Activated T-cell treated with anti-CD3 and anti-CD28 coated beads, Interleukin-2, amount 50 U/mL, for 24 hours (primary cell): ENCODE measurements around the gene PPEF2.
"Not testable (repeated sequence)": the region's sequence is repeated elsewhere in the genome, so short reads cannot be mapped to it uniquely, and the experiment has no call there.

ENCODE experiments used
- DNase-seq: peaks from one replicate; pipeline ENCODE4 v3.0.0-alpha.2; 2020
- H3K27ac Mint-ChIP-seq: 2 replicates; pipeline ENCODE4 v1.8.0; 2020; ENCODE audit warnings: mild to moderate bottlenecking, mixed read lengths
- H3K27me3 Mint-ChIP-seq: 2 replicates; pipeline ENCODE4 v1.8.0; 2020; ENCODE audit warnings: mixed read lengths
- H3K36me3 Mint-ChIP-seq: 2 replicates; pipeline ENCODE4 v1.8.0; 2020; ENCODE audit warnings: low read depth, mixed read lengths
- H3K4me1 Mint-ChIP-seq: 2 replicates; pipeline ENCODE4 v1.8.0; 2020; ENCODE audit warnings: low read depth, mixed read lengths
- H3K4me3 Mint-ChIP-seq: 2 replicates; pipeline ENCODE4 v1.8.0; 2020; ENCODE audit warnings: mild to moderate bottlenecking, moderate library complexity, mixed read lengths
- H3K9me3 Mint-ChIP-seq: 2 replicates; pipeline ENCODE4 v1.8.0; 2020; ENCODE audit warnings: mixed read lengths

Gene PPEF2

GRCh38 chr4:75916091-75916661 is 13.9 kb upstream of the PPEF2 start:
- no peaks in the 10 kb centered on the region for H3K27me3 Mint-ChIP-seq
- no peaks in the 10 kb centered on the region for H3K4me1 Mint-ChIP-seq
- peaks cover 85% of the 10 kb centered on the region for H3K36me3 Mint-ChIP-seq
- H3K4me3 Mint-ChIP-seq: no peak overlapping the region
- H3K27ac Mint-ChIP-seq: no peak overlapping the region
- DNase-seq: no peak
- H3K9me3 Mint-ChIP-seq: peaks cover 3% of the 10 kb centered on the region

DNA sequence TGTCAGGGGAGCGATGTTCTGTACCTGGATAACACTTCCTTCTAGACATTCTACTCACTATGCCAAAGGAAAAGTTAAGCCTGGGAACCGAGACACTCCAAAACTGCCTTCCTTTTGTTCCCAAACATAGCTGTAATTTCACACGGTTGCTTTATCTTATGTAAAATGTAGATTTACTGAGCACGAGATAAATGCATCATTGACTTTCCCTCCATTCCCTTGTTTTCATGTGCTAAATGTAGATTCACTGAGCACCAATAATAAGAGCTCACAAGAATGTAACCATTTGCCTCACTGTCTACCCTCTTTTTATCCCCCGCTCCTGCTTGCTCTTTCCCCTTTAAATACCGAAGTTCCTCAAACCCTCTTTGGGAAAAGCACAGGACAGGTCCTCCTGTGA is 10.7 kb upstream of the PPEF2 start:
- H3K27me3 Mint-ChIP-seq: no peaks in the 10 kb centered on the region
- H3K27ac Mint-ChIP-seq: no peak overlapping the region
- no peaks in the 10 kb centered on the region for H3K4me1 Mint-ChIP-seq
- H3K36me3 Mint-ChIP-seq: peaks cover 69% of the 10 kb centered on the region
- DNase-seq: no peak
- no peak overlapping the region for H3K4me3 Mint-ChIP-seq
- peaks cover 13% of the 10 kb centered on the region for H3K9me3 Mint-ChIP-seq

DNA sequence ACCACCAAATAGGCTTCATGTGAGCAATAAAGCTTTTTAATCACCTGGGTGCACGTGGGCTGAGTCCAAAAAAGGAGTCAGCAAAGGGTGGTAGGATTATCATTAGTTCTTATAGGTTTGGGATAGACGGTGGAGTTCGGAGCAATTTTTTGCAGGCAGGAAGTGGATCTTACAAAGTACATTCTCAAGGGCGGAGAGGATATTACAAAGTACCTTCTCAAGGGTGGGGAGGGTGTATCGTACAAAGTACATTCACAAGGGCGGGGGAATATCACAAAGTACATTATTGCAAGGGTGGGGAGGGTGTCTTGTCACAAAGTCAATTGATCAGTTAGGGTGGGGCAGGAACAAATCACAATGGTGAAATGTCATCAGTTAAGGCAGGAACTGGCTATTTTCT is 8.6 kb upstream of the PPEF2 start:
- DNase-seq, H3K27ac Mint-ChIP-seq, H3K4me3 Mint-ChIP-seq, H3K4me1 Mint-ChIP-seq, H3K27me3 Mint-ChIP-seq: not testable (repeated sequence)
- Mint-ChIP-seq H3K9me3 (peaks cover 13% of the 10 kb centered on the region), H3K36me3 (peaks cover 51% of the 10 kb centered on the region)

- no peak overlapping the region for H3K27ac Mint-ChIP-seq
- H3K9me3 Mint-ChIP-seq: peaks cover 13% of the 10 kb centered on the region
- no peaks in the 10 kb centered on the region for H3K4me1 Mint-ChIP-seq
- DNase-seq: no peak
- no peaks in the 10 kb centered on the region for H3K27me3 Mint-ChIP-seq
- no peak overlapping the region for H3K4me3 Mint-ChIP-seq
- H3K36me3 Mint-ChIP-seq: peaks cover 39% of the 10 kb centered on the region
These were observed 7.2 kb upstream of the PPEF2 start for GRCh38 chr4:75909405-75909804.

- Mint-ChIP-seq H3K36me3 (peaks cover 32% of the 10 kb centered on the region), H3K9me3 (peaks cover 13% of the 10 kb centered on the region), H3K27me3 (no peaks in the 10 kb centered on the region), H3K4me1 (no peaks in the 10 kb centered on the region), H3K27ac (no peak overlapping the region), H3K4me3 (no peak overlapping the region)
- DNase-seq: no peak
These were observed 6.3 kb upstream of the PPEF2 start for GRCh38 chr4:75908555-75908954.

DNA sequence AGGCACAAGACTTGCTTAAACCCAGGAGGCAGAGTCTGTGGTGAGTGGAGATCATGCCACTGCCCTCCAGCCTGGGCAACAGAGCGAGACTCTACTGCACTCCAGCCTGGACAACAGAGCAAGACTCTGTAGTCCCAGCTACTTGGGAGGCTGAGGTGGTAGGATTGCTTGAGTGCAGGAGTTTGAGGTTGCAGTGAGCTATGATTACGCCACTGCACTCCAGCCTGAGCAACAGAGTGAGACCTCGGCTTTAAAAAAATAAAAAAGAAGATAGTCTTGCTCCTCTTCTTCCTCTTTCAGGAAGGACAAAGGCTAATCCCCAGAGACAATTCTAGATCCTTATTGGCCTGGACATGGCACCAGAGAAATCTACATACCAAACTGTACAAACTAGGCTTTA is 5.7 kb upstream of the PPEF2 start:
- Mint-ChIP-seq H3K9me3 (peaks cover 13% of the 10 kb centered on the region), H3K4me3 (no peak overlapping the region), H3K27ac (no peak overlapping the region), H3K27me3 (no peaks in the 10 kb centered on the region), H3K36me3 (peaks cover 26% of the 10 kb centered on the region), H3K4me1 (no peaks in the 10 kb centered on the region)
- no peak for DNase-seq

- Mint-ChIP-seq H3K27me3 (peaks cover 6% of the 10 kb centered on the region), H3K27ac (no peak overlapping the region), H3K4me3 (no peak overlapping the region), H3K4me1 (no peaks in the 10 kb centered on the region), H3K9me3 (no peaks in the 10 kb centered on the region), H3K36me3 (no peaks in the 10 kb centered on the region)
- DNase-seq: no peak
These were observed 1.8 kb upstream of the PPEF2 start for GRCh38 chr4:75904076-75904475.

GRCh38 chr4:75898536-75898935 is 3.7 kb downstream of the PPEF2 start:
- H3K4me3 Mint-ChIP-seq: no peak overlapping the region
- H3K27ac Mint-ChIP-seq: no peak overlapping the region
- no peaks in the 10 kb centered on the region for H3K9me3 Mint-ChIP-seq
- H3K4me1 Mint-ChIP-seq: no peaks in the 10 kb centered on the region
- no peak for DNase-seq
- H3K36me3 Mint-ChIP-seq: no peaks in the 10 kb centered on the region
- H3K27me3 Mint-ChIP-seq: peaks cover 6% of the 10 kb centered on the region

DNA sequence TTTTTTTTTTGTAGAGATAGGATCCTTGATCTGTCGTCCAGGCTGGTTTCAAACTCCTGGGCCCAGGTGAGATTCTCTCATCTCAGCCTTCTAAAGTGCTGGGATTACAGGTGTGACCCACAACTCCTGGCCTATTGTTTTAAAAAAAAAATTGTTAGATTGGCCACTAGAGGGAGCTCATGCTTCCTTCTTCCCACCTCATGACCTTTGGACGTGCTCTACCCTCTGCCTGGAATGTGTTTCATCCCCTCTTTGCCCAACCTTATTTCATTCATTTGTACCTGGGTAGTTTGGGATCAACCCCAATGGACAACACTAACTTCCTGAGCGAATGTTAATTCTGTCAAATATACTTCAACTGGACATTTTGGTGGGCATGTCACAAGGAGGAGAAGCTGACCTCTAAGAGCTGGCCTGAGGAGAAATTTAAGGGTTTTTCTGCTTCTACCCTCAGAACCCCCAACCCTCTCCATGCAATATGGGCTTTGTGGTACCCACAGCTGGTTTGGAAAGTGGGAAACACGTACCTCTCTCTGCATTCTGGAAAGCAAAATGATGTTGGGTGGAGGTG is 6.4 kb downstream of the PPEF2 start:
- no peak overlapping the region for H3K4me3 Mint-ChIP-seq
- H3K36me3 Mint-ChIP-seq: no peaks in the 10 kb centered on the region
- peaks cover 6% of the 10 kb centered on the region for H3K27me3 Mint-ChIP-seq
- H3K4me1 Mint-ChIP-seq: no peaks in the 10 kb centered on the region
- H3K27ac Mint-ChIP-seq: no peak overlapping the region
- DNase-seq: no peak
- H3K9me3 Mint-ChIP-seq: no peaks in the 10 kb centered on the region

- Mint-ChIP-seq H3K27ac (no peak overlapping the region), H3K4me1 (no peaks in the 10 kb centered on the region), H3K36me3 (no peaks in the 10 kb centered on the region), H3K4me3 (no peak overlapping the region), H3K9me3 (no peaks in the 10 kb centered on the region), H3K27me3 (no peaks in the 10 kb centered on the region)
- no peak for DNase-seq
These were observed 9.7 kb downstream of the PPEF2 start for GRCh38 chr4:75892508-75892907.

- Mint-ChIP-seq H3K36me3 (no peaks in the 10 kb centered on the region), H3K27ac (no peak overlapping the region), H3K9me3 (no peaks in the 10 kb centered on the region), H3K27me3 (no peaks in the 10 kb centered on the region), H3K4me3 (no peak overlapping the region), H3K4me1 (no peaks in the 10 kb centered on the region)
- DNase-seq: no peak
These were observed 10.6 kb downstream of the PPEF2 start for GRCh38 chr4:75891611-75892010.

- DNase-seq: no peak
- Mint-ChIP-seq H3K4me3 (no peak overlapping the region), H3K36me3 (no peaks in the 10 kb centered on the region), H3K27me3 (no peaks in the 10 kb centered on the region), H3K9me3 (no peaks in the 10 kb centered on the region), H3K27ac (no peak overlapping the region), H3K4me1 (no peaks in the 10 kb centered on the region)
These were observed 12.6 kb downstream of the PPEF2 start for GRCh38 chr4:75889537-75890199.

DNA sequence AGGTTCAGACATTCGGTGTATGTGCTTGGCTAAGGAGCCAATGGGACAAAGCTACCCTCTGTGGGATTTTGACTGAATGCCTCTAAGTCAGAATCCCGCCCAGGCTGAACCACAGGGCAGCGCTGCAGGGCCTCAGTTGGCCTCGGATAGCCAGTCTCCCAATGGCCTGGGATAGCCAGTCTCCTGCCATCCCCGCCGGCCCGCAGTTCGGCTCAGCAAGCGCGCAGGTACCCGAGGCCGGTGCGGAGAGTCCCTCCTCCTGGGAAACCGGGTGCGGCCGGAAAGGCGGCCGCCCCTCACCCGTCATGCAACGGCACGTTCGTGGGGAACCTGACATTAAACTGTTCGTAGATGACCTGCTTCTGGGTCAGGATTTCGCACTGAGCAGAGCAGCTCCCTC is 16.1 kb downstream of the PPEF2 start:
- Mint-ChIP-seq H3K36me3 (no peaks in the 10 kb centered on the region), H3K4me3 (no peak overlapping the region), H3K27ac (no peak overlapping the region), H3K27me3 (no peaks in the 10 kb centered on the region), H3K9me3 (no peaks in the 10 kb centered on the region), H3K4me1 (no peaks in the 10 kb centered on the region)
- DNase-seq: no peak

DNA sequence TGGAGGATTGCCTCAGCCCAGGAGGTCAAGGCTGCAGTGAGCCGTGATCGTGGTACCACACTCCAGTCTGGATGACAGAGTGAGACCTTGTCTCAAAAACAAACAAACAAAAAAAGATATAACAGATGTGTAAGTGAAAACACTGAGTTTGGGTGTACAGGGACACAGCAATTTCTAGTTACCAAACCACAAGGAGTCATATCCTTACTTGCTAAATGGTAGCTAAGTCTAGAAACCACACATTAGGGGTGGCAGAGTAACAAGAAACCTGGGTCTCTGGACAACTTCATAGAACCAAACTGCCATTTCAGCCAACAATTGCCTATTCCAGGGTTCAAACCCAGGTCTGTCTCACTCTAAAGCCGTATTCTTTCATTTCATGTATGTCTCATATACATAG is 20.8 kb downstream of the PPEF2 start:
- H3K36me3 Mint-ChIP-seq: no peaks in the 10 kb centered on the region
- H3K27ac Mint-ChIP-seq: no peak overlapping the region
- H3K4me1 Mint-ChIP-seq: no peaks in the 10 kb centered on the region
- peaks cover 3% of the 10 kb centered on the region for H3K27me3 Mint-ChIP-seq
- no peak for DNase-seq
- H3K4me3 Mint-ChIP-seq: no peak overlapping the region
- no peaks in the 10 kb centered on the region for H3K9me3 Mint-ChIP-seq

- H3K4me3 Mint-ChIP-seq: no peak overlapping the region
- H3K4me1 Mint-ChIP-seq: no peaks in the 10 kb centered on the region
- peaks cover 3% of the 10 kb centered on the region for H3K27me3 Mint-ChIP-seq
- H3K36me3 Mint-ChIP-seq: no peaks in the 10 kb centered on the region
- no peak overlapping the region for H3K27ac Mint-ChIP-seq
- DNase-seq: no peak
- no peaks in the 10 kb centered on the region for H3K9me3 Mint-ChIP-seq
These were observed 22.0 kb downstream of the PPEF2 start for GRCh38 chr4:75880278-75880677.
